ENCODE results near the gene CDK5RAP2.

GRCh38 chr9:120389300-120389699 lies 190.7 kb downstream of the CDK5RAP2 start:
- TF ChIP-seq CTCF (conservative IDR thresholded peaks at IDR 0.05) (no peak), ZFX (IDR thresholded peaks at IDR 0.05) (no peak)

All from C4-2B (cell line).